ENCODE measurements around the gene MAPK14. TPM values are rescaled to one million over a fixed set of nuclear protein-coding genes. Genes with fewer than 3 reads are reported as not detected.
A peak's percentile ranks its signal among the peaks of the same experiment; 100 is the strongest.

MAPK14 gene
- total and polyA plus RNA-seq, 9 of the 15 experiments (the other 6 are each of a cell fraction or from before 2014, with no cell fraction given), result 8.8 to 62.7 (median 35.5) TPM

DNA sequence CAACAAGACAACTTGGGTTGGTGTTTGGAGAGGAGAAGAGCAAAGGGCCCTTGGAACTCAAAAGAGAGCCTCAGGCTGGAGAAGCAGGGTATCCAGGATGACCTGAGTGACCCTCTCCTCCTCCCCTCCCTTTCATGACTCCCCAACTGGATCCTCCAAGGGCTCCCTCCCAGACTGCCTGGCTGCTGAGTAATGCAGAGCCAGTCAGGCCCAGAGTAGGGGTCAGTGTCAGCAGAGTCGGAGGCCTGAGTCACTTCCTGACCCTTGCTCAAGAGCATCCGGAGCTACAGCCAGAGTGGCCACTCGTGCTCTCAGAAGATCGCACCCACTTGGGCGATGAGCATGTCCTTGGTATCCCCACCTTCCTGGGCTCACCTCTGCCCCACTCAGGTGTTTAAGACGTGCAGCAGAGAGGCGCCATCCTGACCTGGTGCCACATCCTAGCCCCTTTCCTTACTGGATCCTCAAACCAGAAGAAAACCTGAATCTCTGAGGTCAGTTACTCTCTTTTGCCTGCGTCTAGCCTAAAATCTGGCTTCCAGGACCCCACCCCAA lies 99.9 kb downstream of the MAPK14 start (continued):
- TF ChIP-seq NFATC3 (IDR thresholded peaks at IDR 0.05) (no peak), TARDBP (IDR thresholded peaks at IDR 0.05) (0 out of 2 replicates have a peak, but pooled peaks have one; percentile 26), ZBTB17 (CRISPR knock-in tag; IDR thresholded peaks at IDR 0.05) (no peak), SLC30A9 (CRISPR knock-in tag; IDR thresholded peaks at IDR 0.05) (no peak), CREM (IDR thresholded peaks at IDR 0.05; ENCODE audit: low read depth) (peak; percentile 57), RCOR1 (IDR thresholded peaks at IDR 0.05; ENCODE audit: borderline replicate concordance in 1 of 2, low read depth in 2 of 2, low read length in 2 of 2) (no peak; a peak in 1 of 4 replicates), HNRNPL (IDR thresholded peaks at IDR 0.05; ENCODE audit: low read depth, low read length) (no peak), FOXA1 (IDR thresholded peaks at IDR 0.05; ENCODE audit: borderline replicate concordance) (no peak), SETDB1 (IDR thresholded peaks at IDR 0.05; ENCODE audit: low read length) (no peak), ZC3H11A (IDR thresholded peaks at IDR 0.05; ENCODE audit: low read depth, low read length) (no peak), ZNF445 (CRISPR knock-in tag; IDR thresholded peaks at IDR 0.05; ENCODE audit: low read depth) (no peak), MLLT1 (IDR thresholded peaks at IDR 0.05) (no peak), HMG20B (CRISPR knock-in tag; IDR thresholded peaks at IDR 0.05) (no peak), POU5F1 (IDR thresholded peaks at IDR 0.05; ENCODE audit: borderline replicate concordance, low read depth, low read length, partially characterized antibody) (no peak), E2F6 (IDR thresholded peaks at IDR 0.05; ENCODE audit: borderline replicate concordance in 1 of 2, extremely low read depth in 1 of 2, insufficient read depth in 1 of 2, insufficient read length in 1 of 2, low read depth in 1 of 2, low read length in 1 of 2, poor library complexity in 1 of 2, severe bottlenecking in 1 of 2) (peak; percentile 15 to 59), TCF7 (IDR thresholded peaks at IDR 0.05; ENCODE audit: borderline replicate concordance) (no peak), STAT5B (CRISPR knock-in tag; IDR thresholded peaks at IDR 0.05) (no peak), PTTG1 (tag; IDR thresholded peaks at IDR 0.05; ENCODE audit: low read depth) (no peak), THRA (IDR thresholded peaks at IDR 0.05) (no peak), BHLHE40 (IDR thresholded peaks at IDR 0.05; ENCODE audit: low read length) (peak; percentile 48; the same call in 1 of the 2 replicates), ZNF217 (CRISPR knock-in tag; IDR thresholded peaks at IDR 0.05) (no peak), JUN (IDR thresholded peaks at IDR 0.05; ENCODE audit: borderline replicate concordance, low read depth, low read length) (peak; percentile 92), JUN (CRISPR knock-in tag; IDR thresholded peaks at IDR 0.05; ENCODE audit: borderline replicate concordance) (no peak; the same call in 1 of the 2 replicates)
- TF ChIP-seq, protein P1, sequence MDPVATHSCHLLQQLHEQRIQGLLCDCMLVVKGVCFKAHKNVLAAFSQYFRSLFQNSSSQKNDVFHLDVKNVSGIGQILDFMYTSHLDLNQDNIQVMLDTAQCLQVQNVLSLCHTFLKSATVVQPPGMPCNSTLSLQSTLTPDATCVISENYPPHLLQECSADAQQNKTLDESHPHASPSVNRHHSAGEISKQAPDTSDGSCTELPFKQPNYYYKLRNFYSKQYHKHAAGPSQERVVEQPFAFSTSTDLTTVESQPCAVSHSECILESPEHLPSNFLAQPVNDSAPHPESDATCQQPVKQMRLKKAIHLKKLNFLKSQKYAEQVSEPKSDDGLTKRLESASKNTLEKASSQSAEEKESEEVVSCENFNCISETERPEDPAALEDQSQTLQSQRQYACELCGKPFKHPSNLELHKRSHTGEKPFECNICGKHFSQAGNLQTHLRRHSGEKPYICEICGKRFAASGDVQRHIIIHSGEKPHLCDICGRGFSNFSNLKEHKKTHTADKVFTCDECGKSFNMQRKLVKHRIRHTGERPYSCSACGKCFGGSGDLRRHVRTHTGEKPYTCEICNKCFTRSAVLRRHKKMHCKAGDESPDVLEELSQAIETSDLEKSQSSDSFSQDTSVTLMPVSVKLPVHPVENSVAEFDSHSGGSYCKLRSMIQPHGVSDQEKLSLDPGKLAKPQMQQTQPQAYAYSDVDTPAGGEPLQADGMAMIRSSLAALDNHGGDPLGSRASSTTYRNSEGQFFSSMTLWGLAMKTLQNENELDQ (CRISPR knock-in tag; IDR thresholded peaks at IDR 0.05; ENCODE audit: borderline replicate concordance), result no peak
